H1 (cell line): ENCODE measurements around the gene AKAP7. TPM values are rescaled to one million over a fixed set of nuclear protein-coding genes. Genes with fewer than 3 reads are reported as not detected.

Experiments
- CTCF ChIP-seq, 3 experiments: IDR thresholded peaks; 1 replicate in 2 of 3; 2 replicates in 1 of 3; pipeline versions ENCODE4 v1.5.1 to v1.6.1; 2011; ENCODE audit warnings: low read length in 3 of 3, mild to moderate bottlenecking in 3 of 3, inconsistent platforms in 2 of 3, low read depth in 1 of 3, moderate library complexity in 1 of 3; ENCODE audit not compliant: insufficient read depth in 1 of 3; ENCODE audit errors: control extremely low read depth in 1 of 3
- FOSL1 ChIP-seq: IDR thresholded peaks from 2 replicates; pipeline ENCODE4 v1.6.1; 2011; ENCODE audit warnings: mild to moderate bottlenecking, low read depth, low read length, moderate library complexity; ENCODE audit not compliant: insufficient read depth
- NRF1 ChIP-seq: IDR thresholded peaks from 2 replicates; pipeline ENCODE4 v1.6.1; 2011; ENCODE audit warnings: mild to moderate bottlenecking, low read depth, low read length, improper control_type of control experiment
- POU5F1 ChIP-seq: IDR thresholded peaks from 2 replicates; pipeline ENCODE4 v1.6.1; 2011; ENCODE audit warnings: low read depth, mild to moderate bottlenecking, low read length, moderate library complexity
- SUZ12 ChIP-seq: fragments of 200-600 bp; sonication (generic); IDR thresholded peaks from 2 replicates; pipeline ENCODE4 v1.6.1; 2012; ENCODE audit warnings: mild to moderate bottlenecking, inconsistent platforms, low read length, moderate library complexity, mixed read lengths
- TBP ChIP-seq: IDR thresholded peaks from 2 replicates; pipeline ENCODE4 v1.6.1; 2011; ENCODE audit warnings: low read depth, low read length, improper control_type of control experiment
- polyA plus RNA-seq, 7 experiments: library from polyadenylated mRNA; depleted of rRNA in 3 of 7; stranded (reverse) in 5 of 7; unstranded in 2 of 7; fragments of >200 nt in 5 of 7; fragments of 200-250 nt in 2 of 7; gene quantifications; 1 replicate in 5 of 7; 2 replicates in 1 of 7; 4 replicates in 1 of 7; pipeline versions ENCODE4 v1.2.1 to v1.2.3, GENCODE V29; 2011 to 2013; ENCODE audit warnings: missing spikeins in 2 of 7, mixed read lengths in 2 of 7
- total RNA-seq: library from RNA; stranded (reverse); fragmentation: NEBNext Ultra II Directional; extraction: Animal tissue kit (Norgen Biotek cat#: 25700); gene quantifications from 2 replicates; pipeline ENCODE4 v1.2.1, GENCODE V29; 2021

Gene AKAP7
- total and polyA plus RNA-seq, 2 of the 8 experiments (the other 6 are each of a cell fraction or from before 2014, with no cell fraction given) = 4.7 to 16.9 TPM

GRCh38 chr6:131206463-131207251, 71.4 kb downstream of the AKAP7 start (continued):
- TF ChIP-seq FOSL1 (no peak), CTCF (IDR thresholded peaks at IDR 0.05; ENCODE audit: control extremely low read depth in 1 of 3, insufficient read depth in 1 of 3, low read depth in 1 of 3, low read length in 3 of 3) (no peak), POU5F1 (no peak), SUZ12 (no peak), NRF1 (no peak), TBP (no peak)
